ENCODE data around the gene TPRX1. TPM values are rescaled to one million over a fixed set of nuclear protein-coding genes. Genes with fewer than 3 reads are reported as not detected.
"Not testable (repeated sequence)": the region's sequence is repeated elsewhere in the genome, so short reads cannot be mapped to it uniquely, and the experiment has no call there.

The TPRX1 gene, protein sequence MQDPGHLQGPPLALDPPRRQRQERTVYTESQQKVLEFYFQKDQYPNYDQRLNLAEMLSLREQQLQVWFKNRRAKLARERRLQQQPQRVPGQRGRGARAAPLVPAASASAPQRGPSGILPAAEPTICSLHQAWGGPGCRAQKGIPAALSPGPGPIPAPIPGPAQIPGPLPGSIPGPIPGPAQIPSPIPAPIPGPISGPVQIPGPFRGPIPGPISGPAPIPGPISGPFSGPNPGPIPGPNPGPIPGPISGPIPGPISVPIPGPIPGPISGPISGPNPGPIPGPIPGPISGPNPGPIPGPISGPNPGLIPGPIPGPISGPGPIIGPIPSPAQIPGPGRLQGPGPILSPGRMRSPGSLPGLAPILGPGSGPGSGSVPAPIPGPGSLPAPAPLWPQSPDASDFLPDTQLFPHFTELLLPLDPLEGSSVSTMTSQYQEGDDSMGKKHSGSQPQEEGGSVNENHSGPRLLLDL
- not detected for total RNA-seq

DNA sequence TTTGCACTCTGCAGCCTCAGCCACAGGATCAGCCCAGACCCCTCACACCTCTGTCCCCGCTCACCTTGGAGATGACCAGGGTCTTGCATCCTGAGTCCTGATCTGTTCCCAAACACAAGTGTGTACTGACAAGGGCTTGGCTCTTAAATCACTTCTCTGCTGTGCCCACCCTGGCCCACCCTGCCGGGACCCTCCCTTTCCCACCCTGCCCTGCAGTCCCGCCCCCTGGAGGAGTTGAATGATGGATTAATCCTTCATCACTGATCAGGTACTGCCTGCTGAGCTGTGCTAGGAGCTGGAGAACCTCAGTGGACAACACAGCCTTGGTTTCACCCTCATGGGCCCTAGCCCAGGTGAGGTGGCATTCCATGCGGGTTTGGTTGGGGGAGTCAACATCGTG lies at the start of gene TPRX1:
Gene TPRX1, minus strand, starts transcription at position 101 of the 400 bp plus-strand sequence. Its CDS starts 12 bp downstream, at position 89.
- H3K27me3 ChIP-seq; H3K36me3 ChIP-seq; DNase-seq (ENCODE audit: low spot score in 2 of 2); H3K9me3 ChIP-seq; H3K4me3 ChIP-seq; H3K4me1 ChIP-seq; H3K27ac ChIP-seq; intact Hi-C loops (cut with DNase I): not testable (repeated sequence)

DNA sequence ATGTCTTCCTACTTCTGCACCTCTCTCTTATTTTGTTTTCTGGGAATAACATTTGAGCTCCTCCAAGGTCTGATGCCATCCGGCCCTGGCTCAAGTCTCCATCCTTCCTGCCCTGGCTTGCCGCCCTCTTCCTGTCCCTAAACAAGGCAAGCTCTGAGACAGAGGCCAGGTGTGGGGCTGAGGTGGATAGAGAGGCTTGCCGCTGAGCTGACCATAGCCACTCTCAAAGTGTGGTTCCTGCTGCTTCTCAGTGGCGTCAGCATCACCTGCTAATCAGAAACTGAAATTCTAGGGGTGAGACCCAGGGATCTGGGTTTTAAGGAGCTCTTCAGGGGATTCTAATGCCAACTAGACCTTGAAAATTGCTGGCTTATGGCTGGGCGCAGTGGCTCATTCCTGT lies 48.7 kb upstream of the TPRX1 start:
- Histone ChIP-seq H3K27ac (no peak overlapping the region), H3K36me3 (no peaks in the 10 kb centered on the region), H3K4me3 (no peak overlapping the region), H3K4me1 (no peaks in the 10 kb centered on the region), H3K9me3 (no peaks in the 10 kb centered on the region), H3K27me3 (peaks cover 5% of the 10 kb centered on the region)
- no peak for DNase-seq (ENCODE audit: low spot score in 2 of 2)
- intact Hi-C loops (cut with DNase I) = no loop called here
- TF ChIP-seq, protein P1, sequence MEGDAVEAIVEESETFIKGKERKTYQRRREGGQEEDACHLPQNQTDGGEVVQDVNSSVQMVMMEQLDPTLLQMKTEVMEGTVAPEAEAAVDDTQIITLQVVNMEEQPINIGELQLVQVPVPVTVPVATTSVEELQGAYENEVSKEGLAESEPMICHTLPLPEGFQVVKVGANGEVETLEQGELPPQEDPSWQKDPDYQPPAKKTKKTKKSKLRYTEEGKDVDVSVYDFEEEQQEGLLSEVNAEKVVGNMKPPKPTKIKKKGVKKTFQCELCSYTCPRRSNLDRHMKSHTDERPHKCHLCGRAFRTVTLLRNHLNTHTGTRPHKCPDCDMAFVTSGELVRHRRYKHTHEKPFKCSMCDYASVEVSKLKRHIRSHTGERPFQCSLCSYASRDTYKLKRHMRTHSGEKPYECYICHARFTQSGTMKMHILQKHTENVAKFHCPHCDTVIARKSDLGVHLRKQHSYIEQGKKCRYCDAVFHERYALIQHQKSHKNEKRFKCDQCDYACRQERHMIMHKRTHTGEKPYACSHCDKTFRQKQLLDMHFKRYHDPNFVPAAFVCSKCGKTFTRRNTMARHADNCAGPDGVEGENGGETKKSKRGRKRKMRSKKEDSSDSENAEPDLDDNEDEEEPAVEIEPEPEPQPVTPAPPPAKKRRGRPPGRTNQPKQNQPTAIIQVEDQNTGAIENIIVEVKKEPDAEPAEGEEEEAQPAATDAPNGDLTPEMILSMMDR (IDR thresholded peaks at IDR 0.05) = no peak

DNA sequence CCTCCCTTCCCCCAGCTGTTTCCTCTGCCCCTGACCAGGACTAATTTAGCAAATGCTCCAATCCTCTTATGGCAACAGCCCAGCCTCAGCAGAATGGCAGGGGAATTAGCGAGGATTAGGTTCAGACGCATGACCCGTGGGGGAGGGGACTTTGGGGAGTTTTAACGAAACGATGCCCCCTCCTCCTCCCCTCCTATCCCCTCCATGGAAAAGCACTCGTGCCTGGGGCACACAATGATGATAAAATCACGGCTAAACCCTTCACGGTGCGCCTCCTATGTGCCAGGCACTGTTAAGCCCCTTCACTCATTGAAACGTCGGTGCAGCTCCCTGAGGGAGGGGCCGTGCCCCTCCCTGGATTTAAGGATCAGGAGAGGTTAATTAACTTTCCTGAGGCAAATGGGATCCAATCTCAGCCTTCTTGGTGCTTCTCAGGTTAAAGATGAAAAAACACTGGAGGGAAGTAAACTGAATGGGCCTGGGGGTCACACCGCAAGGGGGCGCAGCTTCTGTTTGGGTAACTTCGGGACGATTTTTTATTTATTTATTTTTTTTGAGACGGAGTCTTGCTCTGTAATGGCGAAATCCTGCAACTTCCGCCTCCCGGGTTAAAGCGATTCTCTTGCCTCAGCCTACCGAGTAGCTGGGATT lies 44.6 kb upstream of the TPRX1 start:
- Histone ChIP-seq H3K4me1 (no peaks in the 10 kb centered on the region), H3K9me3 (no peaks in the 10 kb centered on the region), H3K4me3 (no peak overlapping the region), H3K27me3 (peaks cover 5% of the 10 kb centered on the region), H3K27ac (no peak overlapping the region), H3K36me3 (no peaks in the 10 kb centered on the region)
- TF ChIP-seq, protein P1 (IDR thresholded peaks at IDR 0.05) = peak in 2 of 3 experiments; percentile 1 to 29
- no peak for DNase-seq (ENCODE audit: low spot score in 2 of 2)
- intact Hi-C loops (cut with DNase I) = no loop called here

DNA sequence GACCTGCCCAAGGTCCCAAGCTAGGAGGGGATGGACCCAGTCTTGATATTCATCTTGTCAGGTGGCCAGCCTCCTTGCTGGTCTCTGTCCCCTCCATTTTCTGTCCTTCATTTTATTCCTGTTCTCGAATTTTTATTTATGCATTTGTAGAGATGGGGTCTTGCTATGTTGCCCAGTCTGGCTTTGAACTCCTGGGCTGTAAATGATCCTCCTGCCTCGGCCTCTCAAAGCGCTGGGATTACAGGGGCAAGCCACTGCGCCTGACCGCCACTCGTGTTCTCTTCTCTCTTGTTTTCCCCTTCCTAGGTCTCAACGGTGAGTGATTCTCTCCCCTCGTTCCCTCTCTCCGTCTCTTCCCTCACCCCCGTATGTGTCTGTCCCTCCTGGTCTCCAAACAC lies 44.1 kb upstream of the TPRX1 start:
- no peak for DNase-seq (ENCODE audit: low spot score in 2 of 2)
- H3K27ac ChIP-seq = no peak overlapping the region
- no peaks in the 10 kb centered on the region for H3K4me1 ChIP-seq
- intact Hi-C loops (cut with DNase I) = no loop called here
- TF ChIP-seq, protein P1 (IDR thresholded peaks at IDR 0.05) = no peak
- H3K9me3 ChIP-seq = no peaks in the 10 kb centered on the region
- peaks cover 5% of the 10 kb centered on the region for H3K27me3 ChIP-seq
- no peak overlapping the region for H3K4me3 ChIP-seq
- no peaks in the 10 kb centered on the region for H3K36me3 ChIP-seq

DNA sequence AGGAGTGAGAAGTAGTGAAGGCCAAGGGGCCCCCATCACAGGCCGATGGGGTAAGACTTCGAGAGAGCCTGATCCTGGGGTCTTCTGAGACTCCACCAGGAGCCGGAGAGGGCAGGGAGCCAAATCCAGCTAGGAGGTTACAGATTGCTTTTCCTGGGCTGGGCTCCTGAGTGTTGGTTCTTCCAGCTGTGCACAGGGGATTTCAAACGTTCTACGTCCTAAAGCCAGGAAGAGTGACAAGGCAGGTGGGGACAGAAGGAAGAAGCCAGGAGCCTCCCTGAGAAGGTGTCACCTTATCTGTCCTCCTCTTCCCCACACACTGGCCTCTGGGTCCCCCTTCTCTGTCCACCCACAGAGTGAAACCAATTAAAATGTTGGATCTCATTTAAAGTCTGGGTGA lies 38.6 kb upstream of the TPRX1 start:
- no peaks in the 10 kb centered on the region for H3K4me1 ChIP-seq
- no peak overlapping the region for H3K4me3 ChIP-seq
- no peaks in the 10 kb centered on the region for H3K9me3 ChIP-seq
- TF ChIP-seq, protein P1 (IDR thresholded peaks at IDR 0.05) = no peak
- no peaks in the 10 kb centered on the region for H3K27me3 ChIP-seq
- H3K36me3 ChIP-seq = no peaks in the 10 kb centered on the region
- no peak for DNase-seq (ENCODE audit: low spot score in 2 of 2)
- H3K27ac ChIP-seq = no peak overlapping the region
- intact Hi-C loops (cut with DNase I) = no loop called here

DNA sequence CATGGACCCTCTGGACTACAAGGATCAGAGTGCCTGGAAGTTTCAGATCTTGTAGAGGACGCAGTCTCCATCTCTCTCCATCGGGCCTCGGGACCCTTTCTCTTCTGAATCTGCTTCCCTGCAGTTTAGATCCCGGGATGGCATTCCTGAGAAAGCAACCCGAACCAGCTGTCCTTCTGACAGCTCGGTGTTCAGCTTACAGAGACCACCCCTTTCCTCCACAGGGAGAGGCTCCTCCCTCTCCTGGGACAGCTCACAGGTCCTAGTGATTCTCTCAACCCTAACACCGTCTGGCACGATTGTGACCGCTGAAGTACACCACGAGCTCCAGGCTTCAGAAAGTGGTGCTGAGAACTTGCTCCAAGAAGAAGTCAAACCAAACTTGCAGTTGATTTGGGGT lies 35.6 kb upstream of the TPRX1 start:
- no peak for DNase-seq (ENCODE audit: low spot score in 2 of 2)
- Histone ChIP-seq H3K27me3 (no peaks in the 10 kb centered on the region), H3K27ac (no peak overlapping the region), H3K36me3 (no peaks in the 10 kb centered on the region), H3K4me3 (no peak overlapping the region), H3K9me3 (no peaks in the 10 kb centered on the region), H3K4me1 (no peaks in the 10 kb centered on the region)
- TF ChIP-seq, protein P1 (IDR thresholded peaks at IDR 0.05) = no peak
- intact Hi-C loops (cut with DNase I) = no loop called here
